ENCODE results near the gene ZNF354C.
"Not testable (repeated sequence)": the region's sequence is repeated elsewhere in the genome, so short reads cannot be mapped to it uniquely, and the experiment has no call there.

Gene ZNF354C

DNA sequence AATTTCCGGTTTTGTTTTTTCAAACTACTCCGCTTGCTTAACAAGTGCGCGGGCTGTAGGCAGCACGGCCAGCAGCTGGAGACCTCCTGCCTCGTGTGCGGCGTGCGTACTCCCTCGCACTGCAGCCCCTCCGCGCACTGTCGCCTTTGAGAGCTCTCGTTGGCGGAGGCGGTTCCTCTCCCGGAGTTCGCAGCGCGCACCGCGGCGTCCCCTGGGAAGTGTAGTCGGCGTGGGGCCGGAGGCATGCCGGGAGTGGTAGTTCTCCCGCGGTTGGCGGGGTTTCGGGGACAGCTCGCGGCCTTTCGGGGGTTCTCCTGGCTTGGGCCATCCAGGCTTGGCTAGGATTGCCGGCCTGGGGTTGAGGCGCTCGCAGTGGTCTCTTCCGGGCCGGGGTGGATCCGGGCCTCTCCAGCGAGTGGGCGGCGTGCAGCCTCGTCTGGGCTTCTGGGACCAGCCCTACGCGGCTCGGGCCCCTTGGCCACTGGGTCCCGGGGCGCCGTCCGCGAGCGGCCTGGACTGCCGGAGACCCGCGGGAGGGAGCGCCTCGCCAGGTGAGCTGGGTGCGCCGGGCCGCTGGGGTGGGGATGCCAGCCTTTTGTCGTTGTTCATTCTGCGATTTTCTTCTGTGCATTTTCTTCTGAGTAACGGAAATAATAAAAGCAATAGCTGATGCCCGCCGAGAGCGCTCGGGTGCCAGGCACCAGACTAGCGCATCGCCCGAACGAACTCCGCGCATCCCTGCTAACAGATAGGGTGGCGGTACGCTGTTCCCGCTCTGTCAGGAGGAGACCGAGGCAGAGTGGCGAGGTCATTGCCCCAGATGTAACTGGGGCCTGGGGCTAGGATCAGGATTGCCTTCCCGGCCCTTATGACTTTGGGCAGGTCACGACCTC lies at the start of gene ZNF354C:
TSS of gene ZNF354C (plus strand) at position 258 of the 893 bp plus-strand sequence. CDS start 1,696 bp downstream, outside the sequence.
- DNase-seq (ENCODE audit: low read depth in 1 of 2, low spot score in 1 of 2): peak; percentile 66 to 77

DNA sequence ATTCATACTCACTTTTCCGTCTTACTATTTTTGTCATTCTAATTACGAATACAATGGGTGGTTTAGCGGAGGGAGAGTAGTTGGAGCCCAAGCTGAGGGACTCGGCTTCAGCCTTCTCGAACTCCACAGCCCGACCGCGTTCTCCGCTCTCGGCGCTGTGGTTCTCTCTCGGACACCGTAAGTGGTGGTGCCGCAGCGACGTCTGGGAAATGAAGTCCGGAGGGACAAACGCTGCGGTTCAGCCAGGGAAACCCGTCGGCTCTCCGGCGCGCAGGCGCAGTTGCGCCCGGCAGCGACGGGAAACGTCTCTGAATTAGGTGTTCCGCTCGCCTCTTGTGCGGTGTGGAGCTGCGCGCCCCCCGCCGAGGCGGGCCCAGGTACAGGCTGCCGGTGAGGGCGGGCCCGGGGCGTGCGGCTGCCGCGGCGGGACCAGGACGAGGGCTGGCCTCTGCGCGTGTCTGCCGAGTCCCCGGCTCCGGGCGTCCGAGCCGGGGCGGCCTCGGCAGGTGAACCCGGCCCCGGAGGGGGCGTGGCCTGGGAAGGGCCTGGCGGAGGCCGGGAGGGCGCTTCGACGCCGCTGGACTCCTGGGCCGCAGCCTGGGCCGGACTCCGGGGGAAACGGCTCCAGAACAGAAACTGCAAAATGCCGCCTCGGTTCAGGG lies 36.5 kb upstream of the ZNF354C start, which contains the start of gene ZNF879:
TSS of gene ZNF879 (plus strand) at position 277 of the 662 bp plus-strand sequence. CDS start 1,201 bp downstream, outside the sequence.
- peak; percentile 87 to 88 for DNase-seq (ENCODE audit: low read depth in 1 of 2, low spot score in 1 of 2)

DNA sequence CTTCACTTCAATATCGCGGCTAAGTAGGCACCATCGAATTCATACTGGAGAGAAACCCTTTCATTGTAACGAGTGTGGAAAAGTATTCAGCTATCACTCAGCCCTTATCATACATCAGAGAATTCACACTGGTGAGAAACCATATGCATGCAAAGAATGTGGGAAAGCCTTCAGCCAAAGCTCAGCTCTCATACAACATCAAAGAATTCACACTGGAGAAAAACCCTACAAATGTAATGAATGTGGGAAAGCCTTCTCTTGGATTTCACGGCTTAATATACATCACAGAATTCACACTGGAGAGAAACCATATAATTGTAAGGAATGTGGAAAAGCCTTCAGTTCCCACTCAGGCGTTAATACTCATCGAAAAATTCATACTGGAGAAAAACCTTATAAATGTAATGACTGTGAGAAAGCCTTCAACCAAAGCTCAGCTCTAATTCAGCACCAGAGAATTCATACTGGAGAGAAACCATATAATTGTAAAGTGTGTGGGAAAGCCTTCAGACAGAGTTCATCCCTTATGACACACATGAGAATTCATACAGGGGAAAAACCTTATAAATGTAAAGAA lies 27.1 kb upstream of the ZNF354C start:
- no peak for DNase-seq (ENCODE audit: low read depth in 1 of 2, low spot score in 1 of 2)

DNA sequence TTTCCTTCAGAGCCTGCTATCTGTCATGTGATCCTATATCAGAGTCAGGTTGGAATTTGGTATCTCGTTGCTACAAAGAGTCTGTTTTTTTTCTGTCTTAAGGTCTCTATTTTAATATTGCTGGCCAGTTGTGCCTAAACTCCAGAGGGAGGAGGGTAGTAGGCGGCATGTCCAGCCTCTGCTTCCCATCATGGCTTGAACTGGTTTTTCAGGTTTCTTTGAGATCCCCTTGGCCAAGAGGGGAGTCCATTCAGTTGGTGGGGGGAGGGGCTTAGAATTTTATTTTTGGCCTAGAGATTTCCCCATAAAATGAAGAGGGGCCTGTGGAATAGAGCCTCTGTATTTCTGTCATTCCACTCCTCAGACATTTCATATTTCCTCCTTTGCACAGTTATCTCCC lies 15.4 kb upstream of the ZNF354C start:
- no peak for DNase-seq (ENCODE audit: low read depth in 1 of 2, low spot score in 1 of 2)

DNA sequence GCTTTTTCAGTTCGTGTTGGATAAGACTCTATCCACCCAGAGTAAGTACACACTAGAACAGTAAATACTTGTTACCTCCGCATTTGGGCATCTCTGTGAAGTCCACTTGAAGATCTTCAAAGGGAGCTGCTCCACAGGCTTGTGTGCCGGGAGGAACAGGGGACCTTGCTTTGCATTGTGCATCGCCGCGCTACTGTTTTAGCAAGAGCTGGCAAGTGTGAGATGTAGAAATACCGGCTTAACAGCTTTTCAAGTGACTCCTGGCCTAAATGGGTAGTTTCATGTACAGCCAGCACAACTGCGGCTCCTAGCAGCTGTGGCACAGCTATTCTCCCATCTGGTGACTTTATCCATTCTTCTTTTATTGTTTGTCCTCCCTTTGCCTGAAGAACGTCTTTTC lies 8.4 kb upstream of the ZNF354C start:
- DNase-seq (ENCODE audit: low read depth in 1 of 2, low spot score in 1 of 2): no peak

DNA sequence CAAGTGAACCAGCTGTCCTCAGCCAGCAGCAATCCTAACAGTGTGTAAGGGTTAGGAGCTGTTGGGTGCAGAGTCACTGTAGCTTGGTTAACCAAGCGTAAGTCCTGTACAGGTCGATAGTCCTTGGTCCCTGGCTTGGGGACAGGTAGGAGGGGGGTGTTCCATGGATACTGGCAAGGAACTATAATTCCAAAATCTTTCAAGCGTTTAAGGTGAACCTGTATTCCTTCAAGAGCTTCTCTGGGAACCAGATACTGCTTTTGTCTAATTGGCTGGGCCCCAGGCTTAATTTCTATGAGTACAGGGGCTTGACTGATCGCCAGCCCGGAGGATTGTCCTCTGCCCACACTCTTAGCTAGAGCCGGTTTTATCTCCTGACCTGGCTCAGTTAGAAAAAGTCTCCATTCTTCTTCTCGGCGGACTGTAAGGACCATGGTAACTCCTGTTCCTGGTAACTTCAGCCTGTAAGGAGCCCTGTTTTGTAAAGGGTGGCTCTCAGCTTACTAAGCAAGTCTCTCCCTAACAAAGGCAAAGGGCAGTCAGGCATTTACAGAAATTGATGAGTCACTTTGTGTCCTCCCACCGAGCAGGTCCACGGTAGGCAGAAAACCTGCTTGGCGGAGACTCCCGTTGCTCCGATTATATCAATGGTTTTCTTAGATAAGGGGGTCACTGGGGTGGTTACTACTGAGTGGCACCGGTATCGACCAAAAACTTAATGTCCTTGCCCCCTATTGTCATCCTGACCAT lies 6.0 kb upstream of the ZNF354C start:
- DNase-seq (ENCODE audit: low read depth in 1 of 2, low spot score in 1 of 2): no peak

DNA sequence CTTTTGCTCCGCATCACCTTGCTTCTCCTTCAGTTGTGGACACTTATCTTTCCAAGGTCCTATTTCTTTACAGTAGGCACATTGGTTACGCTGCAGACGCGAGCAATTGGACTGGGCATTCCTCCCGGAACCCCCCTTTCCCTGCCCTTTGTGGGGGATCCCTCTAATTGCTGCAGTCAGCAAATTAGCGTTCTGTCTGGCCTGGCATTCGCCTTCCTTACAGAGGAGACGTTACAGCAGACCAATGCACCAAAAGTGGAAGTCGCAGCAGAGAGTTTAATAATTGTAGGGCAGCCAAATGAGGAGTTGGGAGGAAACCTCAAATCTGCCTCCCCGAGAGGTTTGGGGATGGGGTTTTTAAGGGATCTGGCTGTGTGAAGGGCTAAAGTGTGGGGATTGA lies 5.3 kb upstream of the ZNF354C start:
- no peak for DNase-seq (ENCODE audit: low read depth in 1 of 2, low spot score in 1 of 2)

DNA sequence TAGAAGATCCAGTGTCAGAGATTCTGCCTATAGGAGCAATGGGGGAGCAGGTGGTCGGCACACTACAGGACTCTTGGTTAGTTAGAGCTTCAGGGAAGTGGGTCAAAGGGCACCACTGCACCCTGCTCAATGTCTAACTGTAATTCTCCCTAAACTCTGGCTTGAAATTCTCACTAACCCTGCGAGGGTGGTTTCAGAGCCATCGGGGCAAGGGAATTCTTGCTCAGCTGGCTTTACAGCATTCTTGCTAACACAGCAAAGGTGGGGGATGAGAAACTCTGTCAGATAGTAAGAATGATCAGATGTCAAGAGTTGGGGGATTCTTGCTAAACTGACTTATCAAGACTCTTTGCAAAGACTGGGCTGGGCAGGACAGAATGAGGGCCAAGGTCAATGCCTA lies 4.7 kb upstream of the ZNF354C start:
- no peak for DNase-seq (ENCODE audit: low read depth in 1 of 2, low spot score in 1 of 2)

DNA sequence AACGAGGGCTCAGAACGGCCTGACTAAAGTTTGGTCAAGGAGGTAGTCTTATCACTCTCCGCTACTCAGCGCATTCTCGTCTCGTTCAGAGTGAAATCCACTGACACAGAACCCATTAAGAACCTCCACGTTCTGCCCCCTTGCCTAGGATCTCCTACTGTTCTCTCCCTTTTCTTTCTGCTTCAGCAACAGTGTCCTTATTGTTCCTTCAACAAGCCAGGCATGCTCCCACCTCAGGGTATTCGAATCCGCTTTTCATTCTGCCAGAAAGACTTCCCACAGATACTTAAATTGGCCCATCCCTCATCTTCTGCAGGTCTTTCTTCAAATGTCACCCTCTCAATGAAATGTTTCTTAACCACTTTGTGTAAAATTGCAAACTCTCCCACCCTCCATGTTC lies 4.3 kb upstream of the ZNF354C start:
- no peak for DNase-seq (ENCODE audit: low read depth in 1 of 2, low spot score in 1 of 2)

DNA sequence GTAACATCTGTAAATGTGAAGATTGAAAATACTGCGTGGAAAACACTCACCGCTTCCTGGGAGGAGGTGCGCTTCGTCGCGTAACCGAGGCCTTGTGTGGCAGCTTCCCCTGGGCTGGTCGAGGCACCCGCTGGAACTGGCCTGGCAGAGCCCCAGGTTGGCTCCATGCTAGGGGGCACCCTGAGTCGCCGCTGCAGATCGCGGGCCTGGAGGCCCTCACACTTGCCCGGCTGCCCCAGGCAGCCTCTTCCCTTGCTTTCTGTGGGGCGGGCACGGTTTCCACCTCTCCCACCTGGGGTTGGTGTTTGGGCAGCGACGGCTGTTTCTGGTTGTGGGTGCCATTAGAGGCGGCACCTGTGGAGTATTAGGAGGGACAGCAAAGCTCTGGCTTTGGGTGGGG lies 852 bp downstream of the ZNF354C start:
- no peak for DNase-seq (ENCODE audit: low read depth in 1 of 2, low spot score in 1 of 2)

DNA sequence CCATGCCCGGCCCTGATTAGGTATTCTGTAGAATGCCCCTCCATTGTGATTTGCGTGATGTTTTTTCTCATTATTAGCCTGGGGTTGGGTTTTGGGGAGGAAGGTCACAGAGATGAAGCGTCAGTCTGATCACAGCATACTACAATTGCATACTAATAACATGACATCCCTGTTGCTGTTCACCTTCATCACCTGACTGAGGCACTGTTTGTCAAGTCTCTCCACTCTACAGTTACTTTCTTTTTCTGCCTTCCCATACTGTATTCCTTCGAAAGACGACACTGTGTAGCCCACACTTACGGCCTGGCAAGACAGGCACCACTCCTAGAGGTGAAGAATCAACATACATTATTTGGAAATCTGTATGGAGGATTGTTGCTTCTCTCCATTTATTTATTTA lies 5.5 kb downstream of the ZNF354C start:
- no peak for DNase-seq (ENCODE audit: low read depth in 1 of 2, low spot score in 1 of 2)

DNA sequence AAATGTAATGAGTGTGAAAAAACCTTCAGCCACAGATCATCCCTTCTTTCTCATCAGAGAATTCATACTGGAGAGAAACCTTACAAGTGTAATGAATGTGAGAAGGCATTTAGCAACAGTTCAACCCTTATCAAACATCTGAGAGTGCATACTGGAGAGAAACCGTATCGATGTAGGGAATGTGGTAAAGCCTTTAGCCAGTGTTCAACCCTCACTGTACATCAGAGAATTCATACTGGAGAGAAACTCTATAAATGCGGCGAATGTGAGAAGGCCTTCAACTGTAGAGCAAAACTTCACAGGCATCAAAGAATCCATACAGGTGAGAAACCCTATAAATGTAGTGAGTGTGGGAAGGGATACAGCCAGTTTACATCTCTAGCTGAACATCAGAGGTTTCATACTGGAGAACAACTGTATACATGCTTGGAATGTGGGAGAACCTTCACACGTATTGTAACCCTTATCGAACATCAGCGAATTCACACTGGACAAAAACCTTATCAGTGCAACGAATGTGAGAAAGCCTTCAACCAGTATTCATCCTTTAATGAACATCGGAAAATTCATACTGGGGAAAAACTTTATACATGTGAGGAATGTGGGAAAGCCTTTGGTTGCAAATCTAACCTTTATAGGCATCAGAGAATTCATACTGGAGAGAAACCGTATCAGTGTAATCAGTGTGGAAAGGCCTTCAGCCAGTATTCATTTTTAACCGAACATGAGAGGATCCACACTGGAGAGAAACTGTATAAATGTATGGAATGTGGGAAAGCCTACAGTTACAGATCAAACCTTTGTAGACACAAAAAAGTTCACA lies 19.2 kb downstream of the ZNF354C start:
- no peak for DNase-seq (ENCODE audit: low read depth in 1 of 2, low spot score in 1 of 2)

DNA sequence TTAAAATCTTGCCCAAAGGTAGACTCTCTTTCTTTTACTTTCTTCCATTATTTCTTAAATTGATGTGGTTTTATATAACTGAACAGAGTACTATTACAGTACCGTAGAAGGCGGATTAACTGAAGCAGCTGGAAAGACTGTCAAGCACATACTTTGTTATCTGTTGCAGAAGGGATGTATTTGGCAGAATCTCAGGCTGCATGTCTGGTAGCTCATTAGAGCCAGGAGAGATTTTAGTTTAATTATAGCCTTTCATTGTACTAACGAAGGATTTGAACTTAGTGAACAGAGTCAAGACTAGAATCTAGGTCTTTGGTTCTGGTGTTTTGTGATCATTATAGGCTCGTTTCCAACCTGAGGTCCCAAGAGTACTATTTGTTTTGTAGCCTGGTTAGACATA lies 20.6 kb downstream of the ZNF354C start:
- no peak for DNase-seq (ENCODE audit: low read depth in 1 of 2, low spot score in 1 of 2)

DNA sequence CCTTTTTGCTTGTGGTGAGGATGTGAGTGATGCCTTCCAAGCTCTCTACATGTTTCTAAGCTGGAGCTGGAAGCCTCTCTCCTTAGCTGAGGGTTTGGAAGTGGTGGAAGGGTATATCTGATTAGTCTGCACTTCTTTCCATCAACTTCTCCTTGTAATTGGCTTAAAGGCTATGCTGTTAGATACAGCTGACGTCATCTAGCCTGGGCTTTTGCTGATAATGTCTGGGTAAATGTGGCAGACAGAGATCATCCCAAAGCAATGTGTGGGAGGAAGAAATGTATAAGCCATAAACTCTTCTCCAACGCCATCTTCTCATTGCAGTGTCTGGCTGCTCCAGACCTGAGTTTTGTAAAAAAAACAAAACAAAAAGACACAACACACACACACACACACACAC lies 29.3 kb downstream of the ZNF354C start:
- DNase-seq (ENCODE audit: low read depth in 1 of 2, low spot score in 1 of 2): no peak

DNA sequence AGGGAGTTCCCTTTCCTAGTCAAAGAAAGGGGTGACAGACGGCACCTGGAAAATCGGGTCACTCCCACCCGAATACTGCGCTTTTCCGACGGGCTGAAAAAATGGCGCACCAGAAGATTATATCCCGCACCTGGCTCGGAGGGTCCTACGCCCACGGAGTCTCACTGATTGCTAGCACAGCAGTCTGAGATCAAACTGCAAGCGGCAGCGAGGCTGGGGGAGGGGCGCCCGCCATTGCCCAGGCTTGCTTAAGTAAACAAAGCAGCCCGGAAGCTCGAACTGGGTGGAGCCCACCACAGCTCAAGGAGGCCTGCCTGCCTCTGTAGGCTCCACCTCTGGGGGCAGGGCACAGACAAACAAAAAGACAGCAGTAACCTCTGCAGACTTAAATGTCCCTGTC lies 41.1 kb downstream of the ZNF354C start:
- not testable (repeated sequence) for DNase-seq (ENCODE audit: low read depth in 1 of 2, low spot score in 1 of 2)

DNA sequence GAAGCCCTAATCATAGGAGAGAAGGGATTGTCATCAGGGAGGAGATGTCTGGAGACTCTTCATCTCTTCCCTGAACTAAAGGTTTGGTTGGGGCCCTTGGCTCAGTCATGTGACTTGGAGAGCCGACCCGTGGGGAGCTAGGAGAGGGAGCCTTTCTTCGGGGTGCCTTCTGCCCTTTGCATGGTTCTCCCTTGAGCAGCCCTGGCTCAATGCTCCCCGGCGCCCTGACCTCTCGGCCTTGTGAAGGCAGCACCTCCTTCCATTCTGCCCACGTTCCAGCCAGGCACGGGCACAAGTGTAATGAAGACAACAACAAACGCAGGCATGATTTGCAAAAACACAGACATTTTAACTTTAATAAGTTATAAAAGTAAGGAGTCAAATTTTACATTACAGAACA lies 50.4 kb downstream of the ZNF354C start:
- no peak for DNase-seq (ENCODE audit: low read depth in 1 of 2, low spot score in 1 of 2)

DNA sequence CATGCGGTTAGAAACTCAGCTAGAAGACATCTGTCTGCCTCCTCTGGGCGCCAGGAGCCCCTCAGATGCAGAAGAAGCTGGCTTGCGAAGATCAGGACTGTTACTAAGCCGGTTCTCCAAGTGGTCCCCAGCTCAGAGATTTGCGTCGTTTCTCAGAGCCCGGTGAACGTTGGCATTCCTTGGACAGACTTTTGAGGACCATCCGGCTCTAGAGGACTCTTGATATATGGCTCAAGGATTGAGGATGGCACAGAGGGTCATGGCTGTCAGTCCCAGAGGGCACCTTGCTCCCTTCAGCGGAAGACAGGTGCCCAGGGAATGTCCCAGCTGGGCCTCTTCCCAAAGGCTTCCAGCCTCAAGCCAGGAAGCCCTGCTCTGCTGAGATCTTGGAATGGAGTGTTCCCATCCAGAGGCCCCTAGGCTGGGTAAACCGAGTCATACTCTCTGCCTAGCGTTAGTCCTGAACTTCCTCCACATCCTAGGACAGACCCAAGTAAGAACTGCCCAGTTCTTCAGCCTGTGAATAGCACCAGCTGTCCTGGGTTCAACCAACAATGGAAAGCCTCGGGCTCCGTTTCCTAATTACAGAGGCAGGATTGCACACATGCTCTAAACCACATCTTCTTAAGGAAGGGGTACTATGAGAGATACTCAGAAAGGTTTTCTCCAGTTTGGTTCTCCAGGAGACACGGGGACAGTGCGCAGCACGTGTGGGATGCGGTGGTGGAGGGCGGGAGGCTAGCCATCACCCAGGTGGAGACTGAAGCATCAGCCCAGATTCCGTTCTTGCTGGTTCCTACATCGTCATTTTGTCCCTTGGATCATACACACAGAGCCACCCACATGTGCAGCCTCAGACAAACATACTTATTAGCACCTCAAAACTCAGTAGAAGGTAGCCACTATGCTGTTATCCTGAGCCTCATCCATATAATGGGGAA lies 51.4 kb downstream of the ZNF354C start:
- no peak for DNase-seq (ENCODE audit: low read depth in 1 of 2, low spot score in 1 of 2)

DNA sequence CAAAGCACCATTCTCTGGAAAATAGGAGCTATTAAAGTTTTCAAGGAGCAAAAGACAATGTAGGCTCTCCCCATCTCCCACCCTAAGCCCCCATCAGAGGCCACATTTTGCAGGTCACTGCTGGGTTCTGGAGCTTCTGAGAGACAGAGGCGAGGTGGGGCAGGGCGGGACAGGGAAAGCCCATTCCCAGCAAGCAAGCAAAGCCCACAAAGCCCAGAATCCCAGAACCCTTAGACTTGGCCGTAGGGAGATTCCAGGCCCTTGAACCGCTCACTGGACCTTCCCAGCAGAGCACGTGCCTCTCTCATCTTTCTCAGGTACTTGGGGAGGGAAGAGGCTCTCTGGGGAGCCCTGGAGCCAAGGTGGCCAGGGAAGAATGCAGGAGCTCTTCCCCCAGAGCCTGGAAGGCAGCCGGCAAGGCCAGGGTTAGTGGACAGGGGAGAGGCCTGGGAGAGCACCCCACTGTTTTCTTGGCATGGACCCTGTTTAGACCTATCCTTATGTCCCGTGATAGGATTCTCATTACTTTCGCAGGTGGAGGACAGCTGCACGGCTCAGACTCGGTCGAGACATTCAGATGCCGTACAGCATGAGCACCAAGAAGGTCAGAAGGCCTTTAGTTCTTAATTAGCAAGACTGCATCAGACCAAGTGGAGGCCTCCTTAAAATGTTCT lies 52.4 kb downstream of the ZNF354C start:
- no peak for DNase-seq (ENCODE audit: low read depth in 1 of 2, low spot score in 1 of 2)

DNA sequence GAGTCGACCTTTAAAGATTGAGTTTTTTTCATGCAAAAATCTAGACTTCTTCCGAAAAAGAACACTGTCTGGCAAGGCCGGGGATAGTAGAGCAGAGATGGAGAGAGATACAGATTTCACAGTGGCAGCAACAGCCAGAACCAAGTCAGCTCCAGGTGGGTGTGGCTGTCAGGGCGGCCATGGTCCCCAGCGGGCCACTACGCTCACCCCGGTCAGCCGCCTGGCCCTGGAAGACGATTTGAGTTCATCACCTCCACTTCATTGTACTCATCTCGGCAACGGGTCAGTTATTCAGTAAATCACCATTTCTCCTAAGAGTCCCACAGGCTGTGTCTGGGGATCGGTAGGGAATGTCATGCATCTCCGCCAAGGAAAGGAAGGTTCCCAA lies 53.0 kb downstream of the ZNF354C start:
- DNase-seq (ENCODE audit: low read depth in 1 of 2, low spot score in 1 of 2): no peak

All from stimulated activated CD4-positive, alpha-beta T cell treated with anti-CD3 and anti-CD28 coated beads, Interleukin-15, amount 100 ng/mL, for 1 hour (primary cell).